ENCODE data around the gene CISTR.

CISTR gene

DNA sequence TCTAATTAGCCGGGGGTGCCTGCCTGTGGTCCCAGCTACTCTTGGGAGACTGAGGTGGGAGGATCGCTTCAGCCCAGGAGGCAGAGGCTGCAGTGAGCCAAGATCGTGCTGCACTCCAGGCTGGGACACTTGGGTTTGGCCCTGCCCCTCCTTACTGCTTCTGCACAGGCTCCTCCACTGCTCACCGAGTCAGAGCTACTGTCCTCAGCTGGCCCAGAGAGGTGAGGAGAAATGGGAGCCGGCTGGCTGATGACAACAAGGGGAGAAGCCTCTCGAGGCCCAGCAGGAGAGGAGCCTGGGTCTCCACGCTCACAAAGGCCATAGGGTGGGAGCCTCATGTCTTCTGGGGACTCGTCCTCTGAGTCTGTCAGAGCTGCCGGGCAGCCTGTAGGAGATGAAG lies 38.3 kb downstream of the CISTR start:
- DNase-seq = no peak

DNA sequence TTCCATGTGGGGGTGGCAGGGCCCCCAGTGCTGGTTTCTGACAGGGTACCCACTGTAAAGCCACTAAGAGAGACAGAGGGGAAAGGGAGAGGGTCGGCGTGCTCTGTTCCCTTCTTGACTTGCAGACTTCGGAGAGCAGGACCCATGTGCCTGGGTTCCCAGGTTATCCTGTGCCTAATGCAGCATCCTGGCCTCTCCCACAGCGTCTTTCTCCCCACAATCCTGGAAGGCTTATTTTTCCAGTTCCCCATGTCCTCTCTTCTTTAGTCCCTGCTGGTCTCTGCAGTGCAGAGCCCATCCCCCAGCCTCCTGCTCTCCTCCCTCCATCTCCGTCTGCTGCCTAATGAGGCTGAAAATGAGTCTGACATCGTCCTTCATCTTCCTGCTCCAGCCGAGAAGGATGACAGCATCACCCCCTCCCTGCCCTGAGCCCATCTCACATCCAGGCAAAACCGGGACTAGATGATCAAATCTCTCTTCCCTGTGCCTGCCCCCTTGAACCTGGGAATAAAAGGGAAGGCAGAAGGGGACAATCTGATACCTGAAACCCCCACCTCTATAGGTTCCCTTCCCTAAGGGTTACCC lies 39.6 kb downstream of the CISTR start:
- no peak for DNase-seq

DNA sequence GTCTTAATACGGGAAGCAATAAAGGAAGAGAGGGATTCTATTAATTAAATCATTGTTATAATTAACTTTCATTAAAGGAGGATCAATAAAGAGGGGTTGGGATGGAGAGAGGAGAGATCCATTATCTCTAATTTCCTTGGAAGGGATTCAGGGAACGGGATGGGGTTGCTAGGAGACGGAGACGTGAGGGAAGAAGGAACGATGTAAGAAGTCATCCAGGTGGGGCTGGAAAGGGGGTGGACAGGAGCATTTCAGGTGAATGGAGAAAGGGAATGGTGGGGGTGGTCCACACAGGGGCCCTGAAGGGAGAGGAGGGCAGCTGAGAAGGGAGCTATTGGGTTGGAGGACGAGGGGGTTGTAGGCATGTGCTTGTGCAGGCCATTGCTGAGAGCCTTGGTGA lies 41.7 kb downstream of the CISTR start:
- DNase-seq = no peak

DNA sequence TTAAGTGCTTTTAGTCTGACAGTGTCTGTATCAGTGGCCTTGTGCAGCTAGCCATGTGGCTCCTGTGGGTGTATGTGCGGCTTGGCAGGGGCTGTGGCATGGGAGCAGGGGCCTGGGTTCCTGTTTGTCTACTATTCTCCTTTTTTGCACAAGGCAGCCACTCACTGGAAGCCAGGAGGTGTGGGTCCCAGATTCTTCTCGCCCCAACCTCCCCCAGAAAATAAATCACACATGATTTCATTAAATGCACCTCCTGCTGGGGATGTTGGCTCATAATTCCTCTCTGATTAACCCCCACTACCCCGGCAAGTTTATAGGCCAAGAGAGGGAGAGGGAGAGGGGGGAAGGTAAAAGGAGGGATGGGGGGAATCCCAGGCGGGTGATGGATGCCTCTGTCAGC lies 42.1 kb downstream of the CISTR start:
- DNase-seq = no peak

DNA sequence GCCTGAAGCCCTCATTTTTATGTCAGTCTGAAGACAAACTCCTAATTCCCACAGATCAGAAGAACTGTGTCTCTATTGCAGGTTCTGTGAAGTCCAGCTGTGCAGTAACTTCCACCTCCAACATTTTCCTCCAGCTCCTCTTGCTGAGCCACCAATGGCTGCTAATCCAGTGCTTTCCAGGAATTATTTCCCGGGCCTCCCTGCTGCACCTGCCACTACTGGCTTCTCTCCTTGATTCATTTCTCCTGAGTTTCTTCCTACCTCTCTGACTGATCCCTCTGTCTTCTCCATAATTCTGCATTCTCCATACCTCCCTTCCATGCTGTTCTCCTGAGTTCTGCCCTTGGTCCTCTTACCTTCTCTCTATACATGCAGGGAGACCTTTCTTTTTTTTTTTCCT lies 45.7 kb downstream of the CISTR start:
- no peak for DNase-seq

DNA sequence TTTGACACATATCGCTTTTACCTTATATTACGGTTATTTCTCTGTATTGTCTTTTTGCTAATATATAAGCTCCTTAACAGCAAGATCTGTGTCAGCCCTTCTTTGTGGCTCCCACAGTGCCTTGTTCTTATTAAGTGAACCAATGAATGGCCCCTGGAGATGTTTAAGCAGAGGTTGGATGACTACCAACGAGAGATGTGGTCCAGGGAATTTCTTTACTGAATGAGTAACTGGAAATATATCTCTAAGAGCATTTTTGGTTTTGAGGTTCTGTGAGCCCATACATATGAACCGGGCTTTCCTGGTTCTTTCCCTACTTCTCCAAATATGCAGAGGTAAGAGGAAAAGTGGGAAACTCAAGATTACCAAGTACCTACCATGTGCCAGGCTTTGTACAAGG lies 48.0 kb downstream of the CISTR start:
- DNase-seq = no peak

DNA sequence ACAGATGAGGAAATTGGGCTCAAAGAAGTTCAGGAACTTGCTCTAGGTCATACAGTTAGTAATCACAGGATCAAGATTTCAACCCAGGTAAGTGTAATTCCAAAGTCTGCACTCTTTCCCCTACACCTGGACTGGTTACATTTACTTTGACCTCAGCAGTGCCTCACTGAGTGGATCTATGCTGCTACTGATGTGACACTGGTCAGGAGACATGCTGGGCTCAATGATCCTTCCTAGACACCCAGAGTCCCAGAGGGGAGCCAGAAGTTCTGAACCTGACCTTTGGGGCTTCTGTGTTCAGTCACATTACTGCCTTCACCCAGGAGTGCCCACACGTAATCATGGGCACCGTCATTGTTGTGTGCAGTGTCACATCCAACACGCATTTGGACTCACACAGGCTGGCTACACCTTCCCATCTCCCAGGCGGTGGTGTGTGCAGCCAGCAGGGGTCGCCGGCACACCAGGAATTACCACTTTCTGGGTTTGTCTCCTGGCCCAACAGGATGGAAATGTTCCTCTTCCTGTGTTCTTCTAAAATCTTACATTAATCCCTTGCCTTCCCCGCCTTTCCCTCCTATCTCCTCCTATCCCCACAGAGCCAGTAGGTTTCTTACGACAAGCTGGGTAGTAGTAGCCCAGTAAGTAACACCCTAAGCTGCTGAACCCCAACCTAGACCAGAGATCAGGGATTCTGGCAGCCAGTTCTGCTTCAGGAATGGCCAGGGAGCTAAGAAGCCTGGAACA lies 50.1 kb downstream of the CISTR start:
- DNase-seq = peak; percentile 83

DNA sequence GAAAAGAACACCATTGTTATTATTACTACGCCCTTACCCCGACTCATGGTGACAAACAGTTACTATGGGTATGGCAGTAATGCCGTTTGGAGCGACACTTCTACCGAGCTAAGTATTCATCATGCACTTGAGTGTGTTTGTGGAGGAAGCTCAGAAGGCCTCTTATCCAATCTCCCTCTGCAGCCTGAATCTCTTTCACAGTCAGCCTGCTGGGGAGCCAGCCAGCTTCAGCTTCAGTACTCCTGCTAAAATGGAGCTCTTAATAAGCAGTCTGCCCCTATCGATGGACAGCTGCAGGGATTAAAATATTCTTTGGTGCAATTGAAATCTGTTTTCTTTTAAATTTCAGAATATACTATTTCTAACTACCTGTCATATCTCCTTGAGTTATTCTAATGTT lies 51.2 kb downstream of the CISTR start:
- no peak for DNase-seq

DNA sequence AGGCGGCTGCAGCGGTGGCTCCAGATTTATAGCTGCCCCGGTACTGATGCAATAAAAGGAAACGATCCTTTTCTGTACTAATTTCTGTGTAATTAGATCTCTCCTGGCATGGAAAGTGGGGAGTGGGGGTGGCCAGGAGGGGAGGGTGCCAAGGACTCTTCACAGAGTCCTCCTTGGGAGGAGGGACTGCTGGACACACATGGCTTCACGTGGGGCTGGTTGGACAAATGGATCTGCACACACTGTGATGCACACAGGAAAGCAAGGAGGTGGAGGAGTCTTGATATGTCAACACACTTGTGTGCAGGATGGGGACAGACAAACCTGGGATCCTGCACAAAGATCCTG lies 52.1 kb downstream of the CISTR start:
- DNase-seq = no peak

DNA sequence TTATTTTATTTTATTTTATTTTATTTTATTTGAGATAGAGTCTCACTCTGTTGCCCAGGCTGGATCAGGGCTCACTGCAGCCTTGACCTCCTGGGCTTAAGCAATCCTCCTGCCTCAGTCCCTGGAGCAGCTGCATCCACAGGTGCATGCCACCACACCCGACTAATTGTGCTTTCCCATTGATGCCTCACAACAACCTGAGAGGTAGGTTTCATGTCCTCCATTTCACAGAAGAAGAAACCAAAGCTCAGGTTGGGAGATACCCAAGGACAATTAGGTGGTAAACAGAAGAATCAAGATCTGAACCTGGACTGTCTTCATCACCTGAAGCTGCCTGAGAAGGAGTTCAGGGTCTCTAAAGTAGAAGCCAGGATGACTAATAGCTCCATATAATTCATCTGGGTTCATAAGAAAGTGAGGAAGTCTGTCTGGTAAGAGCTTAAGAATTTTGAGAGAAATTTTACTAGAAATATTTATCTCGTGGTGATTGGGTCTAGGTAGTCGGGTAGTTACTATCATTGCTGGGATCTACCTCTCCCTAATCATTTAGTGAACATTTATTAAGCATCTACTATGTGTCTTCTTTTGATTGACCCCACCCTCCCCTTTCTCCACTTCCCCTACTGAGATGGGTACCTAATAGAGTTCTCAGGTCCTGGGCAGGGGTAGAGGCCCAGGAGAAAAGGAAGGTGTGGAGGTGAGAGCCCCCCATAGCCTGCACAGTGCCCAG lies 52.7 kb downstream of the CISTR start:
- DNase-seq = no peak

DNA sequence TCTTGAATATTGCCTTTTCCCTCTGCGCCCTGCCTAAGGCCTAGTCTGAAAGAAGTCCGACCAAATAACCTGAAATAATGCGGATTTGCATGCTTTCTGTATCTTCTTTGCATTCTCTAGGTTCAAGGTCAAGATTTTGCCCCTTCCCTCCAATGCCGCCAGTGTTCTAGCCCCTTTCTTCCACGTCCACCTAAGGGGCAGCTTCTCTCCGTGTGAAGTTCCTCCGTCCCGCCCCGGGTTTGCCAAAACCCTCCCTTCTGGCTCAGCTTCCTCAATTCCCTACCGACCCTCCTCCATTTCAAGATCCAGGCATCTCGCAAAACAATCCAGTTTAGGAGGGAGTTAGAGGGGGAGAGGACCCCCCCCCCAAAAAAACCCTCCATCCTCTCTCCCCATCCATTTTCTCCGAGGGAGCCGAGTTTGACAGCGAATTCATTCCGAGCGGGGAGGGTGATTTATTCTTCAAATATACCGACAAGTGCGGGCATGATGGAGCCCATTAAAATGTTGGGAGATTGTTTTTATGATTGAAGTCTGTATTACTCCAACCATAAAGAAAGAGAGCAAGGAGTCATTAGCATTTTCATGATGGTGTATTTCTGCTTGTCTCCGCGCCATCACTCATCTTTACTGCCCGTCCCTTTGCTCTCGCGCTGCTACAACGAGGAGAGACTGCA lies 55.0 kb downstream of the CISTR start:
- DNase-seq = no peak

Data from stimulated activated CD4-positive, alpha-beta T cell treated with anti-CD3 and anti-CD28 coated beads, Interleukin-15, amount 100 ng/mL, for 24 hours (primary cell).